ENCODE measurements around the gene CHRFAM7A.
"Not testable (repeated sequence)": the region's sequence is repeated elsewhere in the genome, so short reads cannot be mapped to it uniquely, and the experiment has no call there.

DNA sequence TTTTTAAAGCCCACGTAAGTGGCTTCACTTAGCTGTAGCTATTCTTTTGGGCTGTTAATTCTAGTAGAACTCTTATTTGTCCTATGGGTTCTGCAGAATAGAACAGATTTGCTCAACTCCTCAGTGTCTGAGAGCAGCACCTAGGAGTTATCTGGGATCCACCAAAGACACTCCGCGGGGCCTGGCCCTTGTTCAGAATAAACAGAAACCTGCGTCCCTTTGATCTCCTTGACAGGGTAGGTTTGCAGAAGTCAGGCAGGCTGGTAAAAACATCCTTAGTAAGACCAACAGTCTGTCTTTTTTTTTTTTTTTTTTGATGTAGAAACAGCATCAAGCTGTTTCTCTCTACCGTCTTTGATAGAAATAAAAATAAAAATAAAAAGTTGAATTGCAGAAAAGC, 31.9 kb downstream of the CHRFAM7A start:
- not testable (repeated sequence) for TF ChIP-seq POLR2AphosphoS5 (IDR thresholded peaks at IDR 0.05; ENCODE audit: low read depth, low read length); EZH2 (IDR thresholded peaks at IDR 0.05); CEBPB (IDR thresholded peaks at IDR 0.05; ENCODE audit: low read depth); POLR2A (IDR thresholded peaks at IDR 0.05; ENCODE audit: borderline replicate concordance, extremely low read depth, insufficient read depth, insufficient read length); JUND (IDR thresholded peaks at IDR 0.05); FOSL1 (IDR thresholded peaks at IDR 0.05; ENCODE audit: low read depth); TCF7L2 (IDR thresholded peaks at IDR 0.05; ENCODE audit: borderline replicate concordance, extremely low read depth, insufficient read depth, insufficient read length); ELF1 (IDR thresholded peaks at IDR 0.05; ENCODE audit: borderline replicate concordance, low read depth); RAD21 (IDR thresholded peaks at IDR 0.05; ENCODE audit: low read depth); SRF (IDR thresholded peaks at IDR 0.05; ENCODE audit: low read depth)
- TF ChIP-seq, protein P1, sequence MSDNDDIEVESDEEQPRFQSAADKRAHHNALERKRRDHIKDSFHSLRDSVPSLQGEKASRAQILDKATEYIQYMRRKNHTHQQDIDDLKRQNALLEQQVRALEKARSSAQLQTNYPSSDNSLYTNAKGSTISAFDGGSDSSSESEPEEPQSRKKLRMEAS (IDR thresholded peaks at IDR 0.05): not testable (repeated sequence)
- TF ChIP-seq, protein P2, sequence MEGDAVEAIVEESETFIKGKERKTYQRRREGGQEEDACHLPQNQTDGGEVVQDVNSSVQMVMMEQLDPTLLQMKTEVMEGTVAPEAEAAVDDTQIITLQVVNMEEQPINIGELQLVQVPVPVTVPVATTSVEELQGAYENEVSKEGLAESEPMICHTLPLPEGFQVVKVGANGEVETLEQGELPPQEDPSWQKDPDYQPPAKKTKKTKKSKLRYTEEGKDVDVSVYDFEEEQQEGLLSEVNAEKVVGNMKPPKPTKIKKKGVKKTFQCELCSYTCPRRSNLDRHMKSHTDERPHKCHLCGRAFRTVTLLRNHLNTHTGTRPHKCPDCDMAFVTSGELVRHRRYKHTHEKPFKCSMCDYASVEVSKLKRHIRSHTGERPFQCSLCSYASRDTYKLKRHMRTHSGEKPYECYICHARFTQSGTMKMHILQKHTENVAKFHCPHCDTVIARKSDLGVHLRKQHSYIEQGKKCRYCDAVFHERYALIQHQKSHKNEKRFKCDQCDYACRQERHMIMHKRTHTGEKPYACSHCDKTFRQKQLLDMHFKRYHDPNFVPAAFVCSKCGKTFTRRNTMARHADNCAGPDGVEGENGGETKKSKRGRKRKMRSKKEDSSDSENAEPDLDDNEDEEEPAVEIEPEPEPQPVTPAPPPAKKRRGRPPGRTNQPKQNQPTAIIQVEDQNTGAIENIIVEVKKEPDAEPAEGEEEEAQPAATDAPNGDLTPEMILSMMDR (IDR thresholded peaks at IDR 0.05 in 2 of 3, conservative IDR thresholded peaks at IDR 0.05 in 1 of 3; ENCODE audit: borderline replicate concordance in 1 of 3, insufficient read depth in 1 of 3, low read depth in 2 of 3, low read length in 2 of 3): not testable (repeated sequence)
- TF ChIP-seq, protein P3, sequence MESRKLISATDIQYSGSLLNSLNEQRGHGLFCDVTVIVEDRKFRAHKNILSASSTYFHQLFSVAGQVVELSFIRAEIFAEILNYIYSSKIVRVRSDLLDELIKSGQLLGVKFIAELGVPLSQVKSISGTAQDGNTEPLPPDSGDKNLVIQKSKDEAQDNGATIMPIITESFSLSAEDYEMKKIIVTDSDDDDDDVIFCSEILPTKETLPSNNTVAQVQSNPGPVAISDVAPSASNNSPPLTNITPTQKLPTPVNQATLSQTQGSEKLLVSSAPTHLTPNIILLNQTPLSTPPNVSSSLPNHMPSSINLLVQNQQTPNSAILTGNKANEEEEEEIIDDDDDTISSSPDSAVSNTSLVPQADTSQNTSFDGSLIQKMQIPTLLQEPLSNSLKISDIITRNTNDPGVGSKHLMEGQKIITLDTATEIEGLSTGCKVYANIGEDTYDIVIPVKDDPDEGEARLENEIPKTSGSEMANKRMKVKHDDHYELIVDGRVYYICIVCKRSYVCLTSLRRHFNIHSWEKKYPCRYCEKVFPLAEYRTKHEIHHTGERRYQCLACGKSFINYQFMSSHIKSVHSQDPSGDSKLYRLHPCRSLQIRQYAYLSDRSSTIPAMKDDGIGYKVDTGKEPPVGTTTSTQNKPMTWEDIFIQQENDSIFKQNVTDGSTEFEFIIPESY (IDR thresholded peaks at IDR 0.05; ENCODE audit: extremely low read depth, insufficient replicate concordance, low read length): not testable (repeated sequence)

Measured in HCT116 (cell line).